Choroid plexus epithelial cell (primary cell): ENCODE results near the gene PLCB2.

Experiments
- DNase-seq: peaks from one replicate; pipeline ENCODE4 v3.0.0-alpha.2; 2010; ENCODE audit warnings: low read depth
- H3K4me3 ChIP-seq: 2 replicates; pipeline ENCODE4 v1.5.1; 2011; ENCODE audit warnings: low read depth, mild to moderate bottlenecking, control low read depth, low read length, moderate library complexity
- CTCF ChIP-seq: conservative IDR thresholded peaks from 2 replicates; pipeline ENCODE4 v1.5.1; 2011; ENCODE audit warnings: low read depth, mild to moderate bottlenecking, control low read depth, inconsistent platforms, low read length, moderate library complexity

PLCB2 gene

GRCh38 chr15:40295877-40296560 is 11.7 kb downstream of the PLCB2 start:
- no peak overlapping the region for H3K4me3 ChIP-seq
- TF ChIP-seq CTCF, result no peak
- DNase-seq, result no peak

- TF ChIP-seq CTCF, result no peak
- DNase-seq, result no peak
- H3K4me3 ChIP-seq, result no peak overlapping the region
Measured at GRCh38 chr15:40295297-40295696, 12.4 kb downstream of the PLCB2 start.

GRCh38 chr15:40293905-40294895 is 13.5 kb downstream of the PLCB2 start:
- DNase-seq, result no peak
- no peak overlapping the region for H3K4me3 ChIP-seq
- TF ChIP-seq CTCF, result no peak

GRCh38 chr15:40293006-40293405 is 14.7 kb downstream of the PLCB2 start:
- no peak for DNase-seq
- TF ChIP-seq CTCF, result no peak
- H3K4me3 ChIP-seq, result no peak overlapping the region

- no peak for TF ChIP-seq CTCF
Measured at GRCh38 chr15:40292246-40292645, 15.5 kb downstream of the PLCB2 start.

GRCh38 chr15:40290918-40291574 is 16.7 kb downstream of the PLCB2 start:
- peak overlapping the region; percentile 46 for H3K4me3 ChIP-seq
- peak; percentile 62 for DNase-seq

More at GRCh38 chr15:40292246-40292645, 15.5 kb downstream of the PLCB2 start:
- H3K4me3 ChIP-seq, result no peak overlapping the region
- DNase-seq, result no peak

More at GRCh38 chr15:40290918-40291574, 16.7 kb downstream of the PLCB2 start:
- no peak for TF ChIP-seq CTCF
